Activated naive CD8-positive, alpha-beta T cell treated with anti-CD3 and anti-CD28 coated beads, Interleukin-2, amount 50 U/mL, for 24 hours (primary cell): ENCODE results near the gene STARD4.

Source experiments
- ATAC-seq: fragments of 150-1000 bp; cut with Tn5 transposase; one replicate; pipeline ENCODE4 v1.10.0; 2021
- DNase-seq: peaks from one replicate; pipeline ENCODE4 v3.0.0; 2021
- H3K27ac Mint-ChIP-seq: one replicate; pipeline ENCODE4 v1.8.0; 2021; ENCODE audit warnings: mild to moderate bottlenecking, mixed read lengths
- H3K27me3 Mint-ChIP-seq: one replicate; pipeline ENCODE4 v1.8.0; 2021; ENCODE audit warnings: mixed read lengths
- H3K36me3 Mint-ChIP-seq: one replicate; pipeline ENCODE4 v1.8.0; 2021; ENCODE audit warnings: low read depth, mixed read lengths
- H3K4me1 Mint-ChIP-seq: one replicate; pipeline ENCODE4 v1.8.0; 2021; ENCODE audit warnings: mixed read lengths
- H3K4me3 Mint-ChIP-seq: one replicate; pipeline ENCODE4 v1.8.0; 2021; ENCODE audit warnings: mild to moderate bottlenecking, moderate library complexity, mixed read lengths
- H3K9me3 Mint-ChIP-seq: one replicate; pipeline ENCODE4 v1.8.0; 2021; ENCODE audit warnings: mixed read lengths

The STARD4 gene

DNA sequence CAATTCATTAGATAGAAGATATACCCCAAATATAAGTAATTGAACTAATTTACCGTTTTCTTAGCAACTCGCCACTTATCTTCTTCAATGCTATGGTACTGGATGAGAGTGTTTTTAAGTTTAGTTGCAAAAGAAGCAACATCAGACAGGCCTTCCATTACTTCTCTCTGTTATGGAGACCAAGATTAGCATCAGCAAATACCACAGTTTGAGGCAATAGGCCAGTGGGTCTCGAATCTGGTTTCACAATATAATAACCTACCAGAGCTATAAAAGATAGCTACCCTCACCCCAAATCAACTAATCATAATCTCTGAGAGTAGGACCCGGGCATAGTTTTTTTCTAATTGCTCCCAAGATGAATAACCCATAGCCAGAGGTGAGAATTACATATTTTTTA is 5.1 kb downstream of the STARD4 start:
- Mint-ChIP-seq H3K27ac (no peak overlapping the region), H3K4me1 (peaks cover 40% of the 10 kb centered on the region), H3K36me3 (peaks cover 36% of the 10 kb centered on the region), H3K27me3 (peaks cover under 1% of the 10 kb centered on the region), H3K4me3 (no peak overlapping the region), H3K9me3 (no peaks in the 10 kb centered on the region)
- no peak for DNase-seq
- no peak for ATAC-seq

DNA sequence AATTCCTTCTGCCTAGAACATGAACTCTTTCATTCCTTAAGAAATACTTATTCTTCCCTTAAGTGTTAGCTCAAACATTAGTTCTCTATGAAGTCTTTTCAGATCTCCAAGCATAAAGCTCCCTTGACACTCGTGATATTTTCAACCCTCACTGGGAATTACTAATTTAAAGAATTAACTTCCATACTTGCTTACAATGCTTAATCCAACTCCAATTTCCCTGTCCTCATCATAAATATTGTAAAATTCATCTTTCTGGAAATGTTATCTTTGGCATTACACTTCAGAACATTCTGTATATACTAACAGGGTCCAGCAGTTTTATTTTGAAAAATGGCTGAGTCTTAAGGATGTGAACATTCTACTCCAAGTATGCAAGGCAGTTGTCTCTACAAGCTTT is 7.2 kb downstream of the STARD4 start:
- no peak for DNase-seq
- Mint-ChIP-seq H3K4me3 (no peak overlapping the region), H3K4me1 (peaks cover 30% of the 10 kb centered on the region), H3K27ac (no peak overlapping the region), H3K9me3 (no peaks in the 10 kb centered on the region), H3K27me3 (no peaks in the 10 kb centered on the region), H3K36me3 (peaks cover 36% of the 10 kb centered on the region)
- ATAC-seq: no peak

DNA sequence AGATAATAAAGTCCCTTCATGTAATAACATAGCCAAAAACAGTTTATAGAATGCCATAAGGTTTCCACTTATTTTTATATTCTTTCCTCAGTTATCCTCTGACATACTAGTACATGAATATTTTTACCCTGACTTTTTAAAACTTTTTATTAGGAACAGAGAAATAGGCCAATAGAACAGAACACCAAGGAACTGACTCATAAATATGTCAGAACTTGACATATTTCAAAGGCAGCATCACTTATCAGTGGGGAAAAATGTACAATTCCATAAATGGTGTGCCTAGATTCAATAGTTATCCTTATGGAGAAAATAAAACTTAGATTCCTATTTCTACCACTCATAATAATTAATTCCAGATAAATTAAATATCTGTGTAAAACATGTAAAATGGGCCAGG is 9.4 kb downstream of the STARD4 start:
- Mint-ChIP-seq H3K4me3 (no peak overlapping the region), H3K27ac (no peak overlapping the region), H3K9me3 (no peaks in the 10 kb centered on the region), H3K27me3 (no peaks in the 10 kb centered on the region), H3K36me3 (peaks cover 50% of the 10 kb centered on the region), H3K4me1 (peaks cover 21% of the 10 kb centered on the region)
- ATAC-seq (no peak), DNase-seq (no peak)

DNA sequence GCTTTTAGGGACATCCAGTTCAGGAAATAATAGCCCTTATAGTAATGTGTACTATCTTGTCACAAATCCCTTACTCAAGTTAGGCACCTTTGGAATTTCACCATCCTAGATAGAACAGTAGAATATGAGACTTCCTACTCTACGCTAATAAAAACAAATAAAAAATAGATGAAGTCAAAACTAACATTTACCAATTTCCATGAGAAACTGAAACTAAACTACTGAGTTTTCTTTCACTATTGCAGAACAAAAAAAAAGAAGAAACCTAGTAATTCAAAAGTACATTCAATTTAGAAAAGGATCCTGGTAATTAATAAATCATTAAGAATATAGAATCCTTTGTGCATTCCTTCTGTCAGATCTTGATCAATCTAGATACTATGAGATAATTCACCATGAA is 14.0 kb downstream of the STARD4 start:
- no peaks in the 10 kb centered on the region for H3K27me3 Mint-ChIP-seq
- peaks cover 13% of the 10 kb centered on the region for H3K4me1 Mint-ChIP-seq
- H3K36me3 Mint-ChIP-seq: peaks cover 55% of the 10 kb centered on the region
- no peak overlapping the region for H3K4me3 Mint-ChIP-seq
- no peaks in the 10 kb centered on the region for H3K9me3 Mint-ChIP-seq
- peak overlapping the region; percentile 9 for H3K27ac Mint-ChIP-seq
- ATAC-seq (no peak), DNase-seq (no peak)

DNA sequence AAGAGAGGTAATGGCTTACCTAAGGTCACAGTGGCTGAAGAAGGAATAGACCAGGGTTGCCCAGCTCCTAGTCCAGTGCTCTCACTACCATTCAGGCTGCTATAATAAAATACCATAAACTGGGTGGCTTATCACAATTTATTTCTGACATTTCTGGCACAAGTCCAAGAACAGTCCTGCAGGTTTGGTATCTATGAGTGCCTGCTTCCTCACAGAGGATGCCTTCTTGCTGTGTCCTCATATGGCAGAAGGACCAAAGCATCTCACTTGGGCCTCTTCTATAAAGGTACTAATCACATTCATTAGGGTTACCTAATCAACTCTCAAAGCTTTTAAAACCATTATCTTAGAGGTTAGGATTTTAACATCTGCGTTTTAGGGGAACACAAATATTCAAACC is 17.2 kb downstream of the STARD4 start:
- no peak overlapping the region for H3K27ac Mint-ChIP-seq
- ATAC-seq: no peak
- no peak overlapping the region for H3K4me3 Mint-ChIP-seq
- DNase-seq: no peak
- peaks cover 43% of the 10 kb centered on the region for H3K36me3 Mint-ChIP-seq
- H3K9me3 Mint-ChIP-seq: no peaks in the 10 kb centered on the region
- peaks cover 13% of the 10 kb centered on the region for H3K4me1 Mint-ChIP-seq
- no peaks in the 10 kb centered on the region for H3K27me3 Mint-ChIP-seq

DNA sequence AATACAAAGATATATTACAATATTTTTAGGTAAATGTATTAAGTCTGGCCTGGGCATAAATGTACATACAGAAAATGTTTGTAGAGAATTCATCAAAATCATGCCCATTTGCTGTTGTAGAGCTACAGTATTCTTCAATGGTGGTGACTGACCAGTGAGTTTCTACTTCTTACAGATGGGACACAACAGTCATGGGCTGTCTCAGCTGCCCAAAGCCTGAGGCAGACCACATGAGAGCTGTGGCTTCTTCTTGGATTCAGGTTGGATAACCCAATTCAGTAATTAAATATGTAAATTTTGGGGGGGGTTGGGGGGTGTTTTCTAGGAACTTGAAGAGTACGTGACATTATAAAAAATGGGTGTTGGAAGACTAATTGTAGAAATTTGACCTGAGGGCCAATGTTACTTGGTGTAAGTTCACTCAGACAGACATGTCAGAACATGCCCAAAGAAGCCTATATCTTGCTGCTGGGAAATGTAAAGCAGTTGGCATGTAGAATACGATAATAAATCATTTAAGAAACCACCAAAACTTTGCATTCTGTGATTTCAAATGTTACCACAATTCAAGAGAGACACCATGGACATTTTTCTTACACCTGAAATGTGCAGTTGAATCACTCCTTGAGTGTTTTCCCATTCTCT is 17.9 kb downstream of the STARD4 start:
- no peak overlapping the region for H3K4me3 Mint-ChIP-seq
- DNase-seq (no peak), ATAC-seq (no peak)
- H3K4me1 Mint-ChIP-seq: peaks cover 13% of the 10 kb centered on the region
- H3K36me3 Mint-ChIP-seq: peaks cover 39% of the 10 kb centered on the region
- H3K27ac Mint-ChIP-seq: peak overlapping the region; percentile 52
- H3K27me3 Mint-ChIP-seq: no peaks in the 10 kb centered on the region
- H3K9me3 Mint-ChIP-seq: no peaks in the 10 kb centered on the region

DNA sequence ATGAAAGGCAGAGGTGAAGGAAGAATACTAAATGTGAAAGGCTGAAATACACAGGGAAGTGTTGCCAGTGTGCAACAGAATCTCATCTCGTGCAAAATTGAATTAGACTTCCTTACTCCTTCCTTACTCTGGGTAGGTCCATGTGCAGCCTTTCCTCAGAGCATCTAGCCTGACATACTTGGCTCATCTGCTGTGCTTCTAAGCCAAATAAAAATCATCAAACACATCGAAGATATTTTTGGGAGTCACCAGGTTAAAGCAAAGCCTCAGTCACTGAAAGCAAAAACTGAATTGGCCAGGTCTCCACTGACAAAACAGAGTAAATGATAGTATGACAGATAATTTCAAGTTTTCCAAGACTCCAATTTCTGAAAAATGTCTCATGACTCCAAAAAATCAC is 19.3 kb downstream of the STARD4 start:
- no peak for DNase-seq
- Mint-ChIP-seq H3K4me1 (peaks cover 3% of the 10 kb centered on the region), H3K4me3 (no peak overlapping the region), H3K27ac (no peak overlapping the region), H3K9me3 (no peaks in the 10 kb centered on the region), H3K27me3 (no peaks in the 10 kb centered on the region), H3K36me3 (peaks cover 30% of the 10 kb centered on the region)
- no peak for ATAC-seq

DNA sequence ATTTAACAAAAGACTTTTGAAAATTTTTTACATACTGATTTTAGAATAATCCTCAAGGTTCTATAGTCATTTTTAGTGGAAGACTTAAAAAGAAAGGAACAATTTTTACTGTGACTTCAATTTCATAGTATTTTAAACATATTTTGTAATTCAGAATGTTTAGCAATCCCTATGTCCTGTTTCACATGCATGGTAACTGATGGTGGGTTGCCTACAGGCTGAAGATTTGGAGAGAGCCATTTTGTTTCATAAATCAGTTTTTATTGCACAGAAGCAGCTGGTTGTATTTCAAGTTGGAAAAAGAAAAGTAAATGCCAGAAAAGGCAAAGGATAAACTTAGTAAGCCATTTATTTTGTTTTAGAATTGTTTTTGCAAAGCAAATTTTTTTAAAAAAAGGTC is 24.0 kb downstream of the STARD4 start:
- H3K4me1 Mint-ChIP-seq: peaks cover 12% of the 10 kb centered on the region
- H3K4me3 Mint-ChIP-seq: no peak overlapping the region
- H3K9me3 Mint-ChIP-seq: no peaks in the 10 kb centered on the region
- H3K27me3 Mint-ChIP-seq: no peaks in the 10 kb centered on the region
- DNase-seq (no peak), ATAC-seq (no peak)
- no peak overlapping the region for H3K27ac Mint-ChIP-seq
- H3K36me3 Mint-ChIP-seq: peaks cover 33% of the 10 kb centered on the region

DNA sequence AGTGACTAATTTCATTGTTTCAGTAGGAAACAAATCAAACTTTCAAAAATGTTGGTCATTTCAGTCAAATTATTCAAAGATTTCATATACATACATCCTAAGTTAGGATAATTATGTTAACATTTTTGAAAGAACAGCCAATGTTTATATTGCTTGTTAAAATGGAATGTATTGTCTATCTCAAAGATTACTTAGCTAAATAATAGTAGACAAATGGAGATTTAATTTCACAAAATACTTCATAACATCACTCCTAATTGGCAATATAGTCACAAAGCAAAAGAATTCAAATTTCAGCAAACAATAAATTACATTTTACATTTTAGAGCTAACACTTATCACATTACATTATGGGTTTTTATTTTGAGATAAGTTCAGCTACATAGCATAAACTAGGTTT is 25.4 kb downstream of the STARD4 start:
- Mint-ChIP-seq H3K9me3 (no peaks in the 10 kb centered on the region), H3K4me1 (peaks cover 12% of the 10 kb centered on the region), H3K4me3 (no peak overlapping the region), H3K36me3 (peaks cover 33% of the 10 kb centered on the region), H3K27ac (peak overlapping the region; percentile 6), H3K27me3 (no peaks in the 10 kb centered on the region)
- DNase-seq: no peak
- no peak for ATAC-seq

DNA sequence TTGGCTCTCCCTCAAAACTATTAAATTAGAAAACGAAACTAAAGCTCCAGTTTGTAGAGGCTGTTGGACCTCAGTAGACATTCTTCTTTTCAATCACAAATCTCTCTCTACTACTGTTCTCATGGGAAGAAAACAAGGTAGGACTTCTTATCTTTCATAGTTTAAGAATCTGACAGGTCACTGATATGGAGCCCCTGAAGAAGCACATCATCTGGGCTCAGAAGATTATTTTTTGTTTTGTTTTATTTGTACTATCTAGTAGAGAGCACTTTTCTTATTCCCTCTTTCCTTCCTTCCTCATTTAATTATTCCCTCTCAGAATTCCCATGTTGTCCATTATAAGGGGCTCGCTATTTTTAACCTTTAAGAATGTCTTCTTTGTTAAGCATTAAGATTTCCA is 26.3 kb downstream of the STARD4 start:
- no peak for ATAC-seq
- H3K36me3 Mint-ChIP-seq: peaks cover 33% of the 10 kb centered on the region
- H3K27ac Mint-ChIP-seq: peak overlapping the region; percentile 6

DNA sequence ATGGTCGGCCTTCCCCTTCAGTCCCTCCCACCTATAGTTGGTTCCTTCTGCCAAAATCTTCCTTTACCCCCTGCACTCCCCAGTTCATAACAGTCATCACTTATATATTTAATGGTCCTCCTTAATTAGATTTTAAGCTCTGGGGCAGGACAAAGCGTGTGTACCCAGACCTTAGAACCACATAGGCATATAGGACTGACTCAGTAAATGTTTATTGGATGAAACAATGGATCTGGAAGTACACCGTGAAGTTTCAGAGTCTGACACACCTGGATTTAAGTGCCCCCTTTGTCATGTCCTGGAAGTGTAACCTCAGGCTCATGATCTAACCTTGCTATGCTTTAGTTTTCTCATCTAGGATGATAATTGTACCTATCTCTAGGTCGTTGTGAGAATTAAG is 32.0 kb downstream of the STARD4 start:
- H3K27ac Mint-ChIP-seq: no peak overlapping the region
- no peaks in the 10 kb centered on the region for H3K4me1 Mint-ChIP-seq
- peaks cover 22% of the 10 kb centered on the region for H3K36me3 Mint-ChIP-seq
- H3K4me3 Mint-ChIP-seq: no peak overlapping the region
- no peaks in the 10 kb centered on the region for H3K9me3 Mint-ChIP-seq
- no peak for DNase-seq
- ATAC-seq: no peak
- H3K27me3 Mint-ChIP-seq: no peaks in the 10 kb centered on the region

More for the DNA sequence above, 26.3 kb downstream of the STARD4 start:
- Mint-ChIP-seq H3K27me3 (no peaks in the 10 kb centered on the region), H3K4me1 (peaks cover 12% of the 10 kb centered on the region), H3K4me3 (no peak overlapping the region), H3K9me3 (no peaks in the 10 kb centered on the region)
- no peak for DNase-seq

DNA sequence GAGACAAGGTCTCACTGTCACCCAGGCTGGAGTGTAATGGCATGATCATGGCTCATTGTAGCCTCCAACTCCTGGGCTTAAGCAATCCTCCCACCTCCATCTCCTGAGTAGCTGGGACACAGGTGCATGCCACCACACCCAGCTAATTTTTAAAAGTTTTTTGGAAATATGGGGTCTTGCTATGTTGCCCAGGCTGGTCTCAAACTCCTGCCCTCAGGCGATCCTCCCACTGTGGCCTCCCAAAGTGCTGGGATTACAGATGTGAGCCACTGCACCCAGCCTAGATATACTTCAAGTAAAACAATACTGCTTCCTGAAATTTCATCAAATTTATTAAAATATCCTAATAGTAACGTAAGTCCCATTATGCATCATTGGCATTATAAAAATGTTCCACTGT is 33.4 kb downstream of the STARD4 start:
- Mint-ChIP-seq H3K27ac (no peak overlapping the region), H3K36me3 (peaks cover 15% of the 10 kb centered on the region), H3K4me3 (no peak overlapping the region), H3K4me1 (no peaks in the 10 kb centered on the region), H3K9me3 (no peaks in the 10 kb centered on the region), H3K27me3 (no peaks in the 10 kb centered on the region)
- ATAC-seq: no peak
- no peak for DNase-seq

DNA sequence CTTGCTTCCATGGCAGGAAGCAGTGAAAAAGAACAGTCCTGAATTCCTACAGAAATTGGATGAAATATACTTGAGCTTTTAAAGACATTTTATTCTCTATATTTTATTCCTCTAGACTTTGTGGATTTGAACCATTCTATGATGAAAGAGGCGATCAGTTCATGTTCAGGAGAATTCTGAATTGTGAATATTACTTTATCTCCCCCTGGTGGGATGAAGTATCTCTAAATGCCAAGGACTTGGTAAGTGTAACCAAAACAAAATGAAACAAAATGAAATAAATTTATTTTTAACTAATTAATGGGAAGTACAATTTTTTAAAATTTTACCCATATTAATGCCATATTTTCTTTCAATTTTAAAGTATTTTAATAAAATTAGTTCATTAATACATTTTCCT is 34.1 kb downstream of the STARD4 start:
- Mint-ChIP-seq H3K36me3 (peaks cover 11% of the 10 kb centered on the region), H3K4me1 (no peaks in the 10 kb centered on the region), H3K27me3 (no peaks in the 10 kb centered on the region), H3K9me3 (no peaks in the 10 kb centered on the region), H3K4me3 (no peak overlapping the region), H3K27ac (no peak overlapping the region)
- ATAC-seq: no peak
- no peak for DNase-seq

DNA sequence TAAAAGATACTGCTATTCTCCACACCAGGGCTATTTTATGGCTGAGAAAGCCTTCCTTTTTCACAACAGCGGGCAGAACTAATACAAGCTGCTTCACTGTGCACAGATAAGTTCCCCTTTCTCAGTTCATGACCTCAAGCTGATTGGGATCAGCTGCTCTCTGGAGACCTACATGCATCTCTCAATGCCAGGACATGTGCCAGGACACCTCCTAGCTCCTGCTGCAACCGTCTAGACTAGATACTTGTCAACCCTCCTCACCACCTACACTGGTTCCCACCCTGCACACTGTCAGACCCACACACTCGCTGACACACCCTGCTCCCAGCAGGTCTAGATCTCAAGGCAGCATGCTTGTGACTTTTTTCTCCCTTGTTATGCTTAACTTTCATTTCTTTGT is 39.8 kb downstream of the STARD4 start:
- H3K4me1 Mint-ChIP-seq: no peaks in the 10 kb centered on the region
- peaks cover 2% of the 10 kb centered on the region for H3K36me3 Mint-ChIP-seq
- H3K4me3 Mint-ChIP-seq: no peak overlapping the region
- H3K9me3 Mint-ChIP-seq: no peaks in the 10 kb centered on the region
- ATAC-seq (no peak), DNase-seq (no peak)
- no peak overlapping the region for H3K27ac Mint-ChIP-seq
- H3K27me3 Mint-ChIP-seq: no peaks in the 10 kb centered on the region

DNA sequence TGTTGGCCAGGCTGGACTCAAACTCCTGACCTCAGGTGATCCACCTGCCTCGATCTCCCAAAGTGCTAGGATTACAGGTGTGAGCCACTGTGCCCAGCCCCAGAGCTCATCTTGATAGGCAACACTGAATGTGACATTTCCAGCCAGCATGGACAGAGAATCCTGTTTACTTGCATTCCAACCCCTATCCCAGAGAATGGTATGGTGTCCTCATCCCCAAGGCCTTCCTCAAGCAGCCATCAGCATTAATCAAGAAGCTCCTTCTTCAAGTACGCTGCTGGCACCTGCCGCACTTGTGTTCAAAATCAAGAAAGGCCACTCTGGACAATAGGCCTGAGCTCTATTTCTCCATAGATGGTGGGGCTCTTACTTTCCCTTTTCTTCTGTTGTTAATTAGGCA is 40.2 kb downstream of the STARD4 start:
- H3K36me3 Mint-ChIP-seq: peaks cover 2% of the 10 kb centered on the region

DNA sequence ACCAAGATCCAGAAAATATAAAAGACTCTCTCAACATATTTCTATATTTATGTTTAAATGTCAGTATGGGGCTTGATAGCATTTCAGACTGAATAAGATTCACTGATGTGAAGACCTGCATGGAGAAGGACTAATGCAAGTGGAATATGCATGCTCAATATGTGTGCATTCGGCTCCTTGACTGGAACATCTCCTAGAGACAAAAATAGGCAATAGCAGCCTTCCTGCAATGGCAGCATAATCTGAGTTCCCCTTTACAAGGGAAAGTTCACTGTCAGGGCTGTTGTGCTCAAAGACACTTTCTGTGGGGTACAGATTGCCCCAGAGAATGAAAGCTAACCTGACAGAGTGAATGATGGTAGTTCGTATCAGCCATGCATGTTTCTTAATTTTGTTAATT is 42.4 kb downstream of the STARD4 start:
- Mint-ChIP-seq H3K4me3 (no peak overlapping the region), H3K27ac (no peak overlapping the region), H3K36me3 (peaks cover 5% of the 10 kb centered on the region), H3K27me3 (no peaks in the 10 kb centered on the region), H3K4me1 (no peaks in the 10 kb centered on the region), H3K9me3 (peaks cover 4% of the 10 kb centered on the region)
- DNase-seq (no peak), ATAC-seq (no peak)

More for the DNA sequence above, 40.2 kb downstream of the STARD4 start:
- ATAC-seq (no peak), DNase-seq (no peak)
- Mint-ChIP-seq H3K27ac (no peak overlapping the region), H3K4me3 (no peak overlapping the region), H3K9me3 (no peaks in the 10 kb centered on the region), H3K27me3 (no peaks in the 10 kb centered on the region), H3K4me1 (no peaks in the 10 kb centered on the region)
